Pancreas (tissue), 10 donors: ENCODE results near the gene SLC66A3. TPM values are rescaled to one million over a fixed set of nuclear protein-coding genes. Genes with fewer than 3 reads are reported as not detected.

Experiments used
- ATAC-seq, 4 donors: fragments of 200-7000 bp; cut with Tn5 transposase; one replicate each; pipeline versions ENCODE4 v1.8.0 to v1.9.1; 2020; ENCODE audit warnings: mild to moderate bottlenecking in 4 of 4, moderate library complexity in 4 of 4
- DNase-seq, 6 donors: peaks; one replicate each; pipeline ENCODE4 v3.0.0-alpha.2; 2020
- FAIRE-seq: peaks from 2 replicates; lab custom pipeline; 2012; peaks lifted over from hg19 to GRCh38; lab: Jason Lieb, UNC
- H3K27ac ChIP-seq, 4 donors: fragments of 200-600 bp; sonication (generic); 1 replicate in 3 of 4; 2 replicates in 1 of 4; pipeline versions ENCODE4 v1.5.0 to v1.8.0; 2020
- H3K27me3 ChIP-seq, 4 donors: fragments of 200-600 bp; one replicate each; pipeline ENCODE4 v1.8.0; 2021
- H3K36me3 ChIP-seq, 3 donors: fragments of 200-600 bp; sonication (generic) in 1 of 3; one replicate each; pipeline versions ENCODE4 v1.5.0 to v1.8.0; 2020 to 2021
- H3K4me1 ChIP-seq, 3 donors: fragments of 200-600 bp; one replicate each; pipeline ENCODE4 v1.8.0; 2021
- H3K4me3 ChIP-seq, 4 donors: fragments of 200-600 bp; sonication (generic) in 2 of 4; one replicate each; pipeline versions ENCODE4 v1.5.0 to v1.8.0; 2020 to 2021
- H3K9me3 ChIP-seq, 4 donors: fragments of 200-600 bp; one replicate each; pipeline ENCODE4 v1.8.0; 2021
- WGBS, 2 donors: extraction: QIAGEN DNeasy Blood & Tissue Kit; methylation state at CpG; one replicate each; pipeline ENCODE4 v1.1.7; 2013; 5-methylcytosine and 5-hydroxymethylcytosine counted together
- intact Hi-C, 3 donors: fragments of 100-400 bp; cut with DNase I; formaldehyde crosslinking; loops; one replicate each; pipeline versions ENCODE4 v1.11.1 to v1.14.2; 2022
- polyA plus RNA-seq, 2 donors: library from polyadenylated mRNA; stranded (reverse); fragments of 200-250 nt; gene quantifications; one replicate each; pipeline ENCODE4 v1.2.3, GENCODE V29; 2013
- total RNA-seq, 6 donors: library from RNA; stranded (reverse); fragmentation: NEBNext Ultra II Directional in 4 of 6; extraction: Animal tissue kit (Norgen Biotek cat#: 25700) in 4 of 6; gene quantifications; one replicate each; pipeline versions ENCODE4 v1.2.1 to v1.2.4, GENCODE V29; 2021 to 2023
- TF ChIP-seq, protein P1 (sequence below), 4 donors: fragments of 200-600 bp; sonication (generic) in 3 of 4; IDR thresholded peaks; one replicate each; pipeline versions ENCODE4 v1.5.0 to v1.8.0; 2021; ENCODE audit warnings: antibody characterized with exemption in 4 of 4
- donor health status: healthy with polysubstance abuse.
- donor health status: DM: no; HTN: no; CAD: no; lungs with moderate emphysema.
- donor health status: DM: no; HTN: no; CAD: no.
- donor health status: control.
- donor health status: control.
- donor health status: Bipolar disorder and iron deficiency.
- donor health status: DM: yes; HTN: yes; CAD: no.
- donor health status: DM: no; HTN: no; CAD: no.
- donor health status: DM: no; HTN: no; CAD: no.
- donor health status: DM: yes; HTN: yes; CAD: no.

SLC66A3 gene
- total and polyA plus RNA-seq, 8 donors: 11.1 to 26.5 (median 18.3) TPM

DNA sequence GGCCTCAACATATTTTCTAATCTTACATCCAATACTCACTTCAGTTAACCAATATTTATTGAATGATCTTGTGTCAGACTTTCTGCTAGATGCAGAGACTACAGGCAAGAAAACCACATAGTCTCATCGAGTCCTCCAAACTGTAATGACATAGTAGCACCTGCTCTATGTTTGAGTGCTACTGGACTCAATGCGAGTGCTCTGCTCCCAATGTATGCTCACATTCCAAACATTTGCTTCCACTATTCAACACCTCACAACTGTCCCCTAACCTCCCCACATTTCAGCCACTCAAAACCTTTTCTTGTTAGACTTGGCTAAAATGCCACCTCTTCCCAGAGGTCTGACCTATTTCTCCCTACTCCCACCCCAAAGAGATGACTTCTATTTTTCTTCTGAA is 65.2 kb downstream of the SLC66A3 start:
- WGBS, 2 donors: 93 to 98% methylated on average over 2 of the region's 2 CpGs
- Histone ChIP-seq H3K36me3 (peaks cover 0 to 13% (median 0%) of the 10 kb centered on the region in 3 donors), H3K4me1 (no peaks in the 10 kb centered on the region)

DNA sequence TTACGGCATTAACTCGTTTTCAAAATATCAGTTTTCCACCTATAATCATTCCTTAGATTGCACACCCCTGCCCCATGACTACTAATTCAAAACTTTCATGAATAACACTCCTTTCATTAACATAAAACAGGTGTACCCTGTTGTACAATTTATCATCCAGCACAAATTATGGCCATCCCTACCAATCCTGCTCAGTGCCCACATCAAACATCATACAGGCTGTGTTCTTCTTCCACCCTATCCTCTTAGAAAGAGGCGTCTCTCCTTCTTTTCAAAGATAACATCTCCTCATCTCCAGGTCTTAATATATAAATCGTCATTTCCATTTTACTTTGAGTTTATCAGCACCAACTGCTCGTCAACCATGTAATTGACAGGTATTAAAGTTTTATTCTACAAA is 67.6 kb downstream of the SLC66A3 start:
- Histone ChIP-seq H3K36me3 (peaks cover 0 to 13% (median 0%) of the 10 kb centered on the region in 3 donors), H3K9me3 (no peaks in the 10 kb centered on the region), H3K4me1 (no peaks in the 10 kb centered on the region), H3K27me3 (no peaks in the 10 kb centered on the region), H3K4me3 (no peak overlapping the region), H3K27ac (no peak overlapping the region)
- DNase-seq: no peak
- TF ChIP-seq, protein P1, sequence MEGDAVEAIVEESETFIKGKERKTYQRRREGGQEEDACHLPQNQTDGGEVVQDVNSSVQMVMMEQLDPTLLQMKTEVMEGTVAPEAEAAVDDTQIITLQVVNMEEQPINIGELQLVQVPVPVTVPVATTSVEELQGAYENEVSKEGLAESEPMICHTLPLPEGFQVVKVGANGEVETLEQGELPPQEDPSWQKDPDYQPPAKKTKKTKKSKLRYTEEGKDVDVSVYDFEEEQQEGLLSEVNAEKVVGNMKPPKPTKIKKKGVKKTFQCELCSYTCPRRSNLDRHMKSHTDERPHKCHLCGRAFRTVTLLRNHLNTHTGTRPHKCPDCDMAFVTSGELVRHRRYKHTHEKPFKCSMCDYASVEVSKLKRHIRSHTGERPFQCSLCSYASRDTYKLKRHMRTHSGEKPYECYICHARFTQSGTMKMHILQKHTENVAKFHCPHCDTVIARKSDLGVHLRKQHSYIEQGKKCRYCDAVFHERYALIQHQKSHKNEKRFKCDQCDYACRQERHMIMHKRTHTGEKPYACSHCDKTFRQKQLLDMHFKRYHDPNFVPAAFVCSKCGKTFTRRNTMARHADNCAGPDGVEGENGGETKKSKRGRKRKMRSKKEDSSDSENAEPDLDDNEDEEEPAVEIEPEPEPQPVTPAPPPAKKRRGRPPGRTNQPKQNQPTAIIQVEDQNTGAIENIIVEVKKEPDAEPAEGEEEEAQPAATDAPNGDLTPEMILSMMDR (IDR thresholded peaks at IDR 0.05): no peak
- no peak for FAIRE-seq
- intact Hi-C loops: loop anchor here in 1 of 3 donors (10.0 kb wide), 1 partner anchor 88 kb away; a partner anchor contains a TSS
- no peak for ATAC-seq
- WGBS, 2 donors: 85 to 87% methylated on average over 5 of the region's 5 CpGs

More for the DNA sequence above, 65.2 kb downstream of the SLC66A3 start:
- intact Hi-C loops: loop anchor here in 1 of 3 donors (10.0 kb wide), 1 partner anchor 86 kb away; a partner anchor contains a TSS
- FAIRE-seq (no peak), ATAC-seq (no peak), DNase-seq (no peak)
- no peak overlapping the region for H3K4me3 ChIP-seq
- no peaks in the 10 kb centered on the region for H3K9me3 ChIP-seq
- TF ChIP-seq, protein P1 (IDR thresholded peaks at IDR 0.05): no peak
- no peak overlapping the region for H3K27ac ChIP-seq
- H3K27me3 ChIP-seq: no peaks in the 10 kb centered on the region

DNA sequence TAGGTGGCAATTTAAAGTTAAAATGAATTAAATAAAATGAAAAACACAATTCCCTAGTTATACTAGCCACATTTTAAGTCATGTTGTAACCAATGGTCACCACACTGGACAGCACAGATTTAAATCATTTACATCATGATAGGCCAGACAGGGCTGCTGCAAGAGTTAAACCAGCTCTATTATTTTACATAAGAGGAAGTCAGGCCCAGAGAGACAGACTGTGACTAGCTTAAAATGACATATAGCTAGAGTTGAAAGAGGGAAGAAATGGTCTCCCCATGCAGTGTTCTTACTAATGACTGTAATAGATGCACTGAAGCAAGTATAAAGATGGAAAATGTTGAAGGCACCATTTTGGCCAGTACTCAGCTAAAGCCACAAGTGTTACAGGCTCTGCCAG is 69.6 kb downstream of the SLC66A3 start:
- TF ChIP-seq, protein P1 (IDR thresholded peaks at IDR 0.05): no peak
- ATAC-seq: no peak
- intact Hi-C loops: loop anchor here in 1 of 3 donors (10.0 kb wide), 1 partner anchor 90 kb away; a partner anchor contains a TSS
- Histone ChIP-seq H3K9me3 (no peaks in the 10 kb centered on the region), H3K27ac (no peak overlapping the region), H3K36me3 (peaks cover 0 to 13% (median 0%) of the 10 kb centered on the region in 3 donors), H3K4me3 (no peak overlapping the region), H3K4me1 (no peaks in the 10 kb centered on the region), H3K27me3 (no peaks in the 10 kb centered on the region)
- DNase-seq: no peak
- FAIRE-seq: no peak

- Histone ChIP-seq H3K27ac (no peak overlapping the region), H3K4me1 (no peaks in the 10 kb centered on the region), H3K9me3 (no peaks in the 10 kb centered on the region), H3K36me3 (no peaks in the 10 kb centered on the region), H3K4me3 (no peak overlapping the region), H3K27me3 (no peaks in the 10 kb centered on the region)
- no peak for ATAC-seq
- intact Hi-C loops: loop anchor here in 1 of 3 donors (10.0 kb wide), 1 partner anchor 93 kb away; a partner anchor contains a TSS
- TF ChIP-seq, protein P1 (IDR thresholded peaks at IDR 0.05): no peak
- DNase-seq: no peak
- FAIRE-seq: no peak
Observed at GRCh38 chr2:11227595-11227994, 72.3 kb downstream of the SLC66A3 start.

Other genes starting within 250 kb of the SLC66A3 start
- 1 to 10 TPM in 1 of 6 donors, under 1 TPM in 5; 0.08 to 1.3 (median 0.33) TPM for gene KCNF1, start 243.5 kb upstream of the SLC66A3 start, total RNA-seq
- 10 to 100 TPM in 1 of 2 donors, 1 to 10 TPM in 1; 4.2 to 15.8 TPM for gene KCNF1, start 243.5 kb upstream of the SLC66A3 start, polyA plus RNA-seq
- gene ROCK2, start 189.2 kb downstream of the SLC66A3 start, total RNA-seq: 10 to 100 TPM; 11.0 to 21.5 (median 14.0) TPM
- gene ROCK2, start 189.2 kb downstream of the SLC66A3 start, polyA plus RNA-seq: 1 to 10 TPM; 3.5 to 6.3 TPM